GM19099 (cell line): ENCODE data around the gene TMPRSS6.

Source experiments
- POLR2A ChIP-seq: IDR thresholded peaks from 3 replicates; pipeline ENCODE4 v1.6.1; 2011; ENCODE audit warnings: low read depth; ENCODE audit not compliant: insufficient read length; ENCODE audit errors: extremely low read depth

Gene TMPRSS6

DNA sequence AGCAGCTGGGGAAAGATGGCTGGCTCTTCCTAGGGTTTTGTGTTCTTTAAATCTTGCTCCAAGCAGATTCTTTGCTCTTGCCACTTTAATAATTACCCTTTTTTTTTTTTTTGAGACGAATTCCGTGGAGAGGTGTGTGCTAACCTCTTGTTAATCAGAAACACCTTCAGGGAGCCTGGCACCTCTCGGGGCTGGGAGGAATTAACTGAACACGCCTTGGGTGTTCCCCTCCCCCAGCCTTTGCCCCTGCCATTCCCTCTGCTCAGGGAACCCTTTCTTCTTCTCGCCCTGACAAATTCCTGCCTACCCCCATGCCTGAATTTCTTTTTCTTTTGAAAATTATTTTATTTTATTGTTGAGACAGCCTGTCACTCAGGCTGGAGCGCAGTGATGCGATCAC lies 17.5 kb downstream of the TMPRSS6 start:
- TF ChIP-seq POLR2A, result no peak

- no peak for TF ChIP-seq POLR2A
Measured at GRCh38 chr22:37090920-37091695, 18.4 kb downstream of the TMPRSS6 start.

- TF ChIP-seq POLR2A, result no peak
Measured at GRCh38 chr22:37089434-37089833, 20.1 kb downstream of the TMPRSS6 start.

- TF ChIP-seq POLR2A, result no peak
Measured at GRCh38 chr22:37088750-37089408, 20.6 kb downstream of the TMPRSS6 start.

DNA sequence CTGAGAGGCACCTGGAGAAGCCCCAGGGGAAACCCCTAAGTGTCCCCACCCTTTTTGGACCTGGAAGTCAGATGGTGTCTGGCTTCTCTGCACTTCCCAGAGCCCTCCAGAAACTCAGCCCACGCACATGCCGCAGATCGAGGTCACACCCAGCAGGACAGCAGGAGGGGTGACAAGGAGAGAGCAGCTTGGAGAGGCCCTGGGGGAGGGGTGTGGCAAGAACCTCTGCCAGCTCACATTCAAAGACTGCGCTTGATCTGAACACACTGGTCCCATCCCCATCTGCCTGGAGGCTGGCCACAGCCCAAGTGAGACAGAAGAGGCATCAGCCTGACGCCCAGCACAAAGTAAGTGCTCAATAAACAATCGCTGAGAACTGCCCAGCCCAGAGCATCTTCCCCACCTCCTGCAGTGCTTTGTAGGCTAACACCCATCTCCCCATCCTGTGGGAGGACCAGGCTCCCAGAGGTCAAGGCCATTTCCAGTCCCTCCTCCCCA lies 21.4 kb downstream of the TMPRSS6 start:
- no peak for TF ChIP-seq POLR2A

DNA sequence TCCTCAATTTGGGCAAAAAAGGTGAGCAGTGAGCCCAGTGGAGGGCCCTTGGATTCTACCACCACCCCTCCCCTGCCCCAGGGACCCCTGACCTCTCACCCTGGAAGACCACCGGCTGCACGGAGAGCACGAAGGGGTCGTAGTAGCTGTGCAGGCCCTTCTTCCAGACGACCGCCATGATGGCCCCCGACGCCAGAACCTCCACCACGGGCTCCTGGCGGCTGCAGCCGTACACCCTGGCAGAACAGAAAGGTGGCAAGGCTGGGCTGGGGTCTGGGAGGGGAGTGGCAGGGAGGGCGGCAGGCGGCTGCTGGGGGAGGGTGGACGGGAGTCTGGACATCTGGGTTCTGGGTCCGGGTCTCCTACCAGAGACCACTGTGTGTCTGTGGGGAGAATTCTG lies 23.3 kb downstream of the TMPRSS6 start:
- TF ChIP-seq POLR2A, result no peak

GRCh38 chr22:37084385-37084784 lies 25.1 kb downstream of the TMPRSS6 start:
- TF ChIP-seq POLR2A, result no peak

DNA sequence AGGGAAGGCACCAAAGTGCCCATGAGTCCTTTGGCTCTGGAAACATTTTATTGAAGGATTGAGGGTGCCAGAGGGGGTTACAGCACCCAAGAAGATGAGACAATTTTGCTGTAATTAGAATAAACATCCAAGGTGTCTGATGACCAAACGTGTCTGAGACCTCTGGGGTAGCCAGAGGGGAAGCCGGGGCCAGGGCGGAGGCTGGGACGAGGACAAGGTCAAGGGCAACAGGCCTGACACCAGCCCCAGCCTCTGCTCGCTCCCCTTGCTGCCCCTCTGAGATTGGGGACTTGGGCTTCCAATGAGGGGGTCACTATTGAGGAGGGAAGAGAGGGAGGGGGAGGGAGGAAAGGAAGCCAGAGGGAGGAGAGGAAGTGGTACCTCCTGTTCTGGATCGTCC lies 25.6 kb downstream of the TMPRSS6 start:
- no peak for TF ChIP-seq POLR2A

GRCh38 chr22:37082251-37082873 lies 27.2 kb downstream of the TMPRSS6 start:
- TF ChIP-seq POLR2A, result no peak

- TF ChIP-seq POLR2A, result no peak
Measured at GRCh38 chr22:37080838-37081237, 28.7 kb downstream of the TMPRSS6 start.

GRCh38 chr22:37080438-37080837 lies 29.1 kb downstream of the TMPRSS6 start:
- TF ChIP-seq POLR2A, result no peak

- TF ChIP-seq POLR2A, result no peak
Measured at GRCh38 chr22:37079668-37080171, 29.8 kb downstream of the TMPRSS6 start.

GRCh38 chr22:37079158-37079557 lies 30.4 kb downstream of the TMPRSS6 start:
- no peak for TF ChIP-seq POLR2A

GRCh38 chr22:37077802-37078448 lies 31.6 kb downstream of the TMPRSS6 start:
- no peak for TF ChIP-seq POLR2A

- no peak for TF ChIP-seq POLR2A
Measured at GRCh38 chr22:37075822-37076433, 33.6 kb downstream of the TMPRSS6 start.
